CD14-positive monocyte (primary cell): ENCODE measurements around the gene HP1BP3. TPM values are rescaled to one million over a fixed set of nuclear protein-coding genes. Genes with fewer than 3 reads are reported as not detected.
"Not testable (repeated sequence)": the region's sequence is repeated elsewhere in the genome, so short reads cannot be mapped to it uniquely, and the experiment has no call there.

ENCODE experiments used
- DNase-seq, 3 donors: peaks; one replicate each; pipeline ENCODE4 v3.0.0-alpha.2; 2011 to 2022
- H2AFZ ChIP-seq: 2 replicates; pipeline ENCODE4 v1.6.0; 2012; ENCODE audit warnings: mild to moderate bottlenecking, low read depth, low read length, inconsistent platforms; ENCODE audit not compliant: insufficient read depth, poor library complexity, severe bottlenecking
- H3K27ac ChIP-seq, 2 donors: 1 replicate in 1 of 2; 2 replicates in 1 of 2; pipeline ENCODE4 v1.5.1; 2012 to 2013; ENCODE audit warnings: low read length in 2 of 2, control low read depth in 1 of 2, inconsistent platforms in 1 of 2, low read depth in 1 of 2, mild to moderate bottlenecking in 1 of 2
- H3K27me3 ChIP-seq, 2 donors: one replicate each; pipeline versions ENCODE4 v1.6.0 to v1.6.1; 2011 to 2013; ENCODE audit warnings: low read length in 2 of 2; ENCODE audit not compliant: control insufficient read depth in 2 of 2, insufficient read depth in 2 of 2
- H3K36me3 ChIP-seq, 2 donors: replicated peaks in 1 of 2; 1 replicate in 1 of 2; 2 replicates in 1 of 2; pipeline versions ENCODE4 v1.5.1 to v1.6.1; 2012 to 2013; ENCODE audit warnings: low read length in 2 of 2, control low read depth in 1 of 2, inconsistent platforms in 1 of 2, mild to moderate bottlenecking in 1 of 2; ENCODE audit not compliant: insufficient read depth in 2 of 2, control insufficient read depth in 1 of 2
- H3K4me1 ChIP-seq, 2 donors: 1 replicate in 1 of 2; 2 replicates in 1 of 2; pipeline versions ENCODE4 v1.5.1 to v1.6.1; 2012 to 2013; ENCODE audit warnings: low read length in 2 of 2, control low read depth in 1 of 2, inconsistent platforms in 1 of 2, mild to moderate bottlenecking in 1 of 2, moderate library complexity in 1 of 2; ENCODE audit not compliant: insufficient read depth in 2 of 2, control insufficient read depth in 1 of 2
- H3K4me2 ChIP-seq: replicated peaks from 2 replicates; pipeline ENCODE3; 2012; ENCODE audit warnings: low read length, moderate library complexity, mild to moderate bottlenecking; ENCODE audit not compliant: poor library complexity, severe bottlenecking; ENCODE audit errors: extremely low read depth
- H3K4me3 ChIP-seq, 3 experiments: fragments of 200-600 bp in 1 of 3; sonication (generic) in 1 of 3; replicated peaks in 1 of 3; 1 replicate in 2 of 3; 2 replicates in 1 of 3; pipeline ENCODE4 v1.5.1; 2011 to 2013; ENCODE audit warnings: low read length in 3 of 3, mild to moderate bottlenecking in 3 of 3, control low read depth in 2 of 3, low read depth in 2 of 3, inconsistent platforms in 1 of 3, moderate library complexity in 1 of 3
- H3K79me2 ChIP-seq: 2 replicates; pipeline ENCODE4 v1.6.0; 2012; ENCODE audit warnings: mild to moderate bottlenecking, control low read depth, inconsistent platforms, low read length, moderate library complexity; ENCODE audit not compliant: insufficient read depth
- H3K9ac ChIP-seq: 2 replicates; pipeline ENCODE4 v1.6.0; 2017; ENCODE audit warnings: low read length, mild to moderate bottlenecking; ENCODE audit not compliant: insufficient read depth, poor library complexity, severe bottlenecking
- H3K9me3 ChIP-seq, 2 donors: replicated peaks in 1 of 2; 1 replicate in 1 of 2; 2 replicates in 1 of 2; pipeline versions ENCODE4 v1.5.1 to v1.6.1; 2012 to 2013; ENCODE audit warnings: low read length in 2 of 2, control low read depth in 1 of 2; ENCODE audit not compliant: control insufficient read depth in 1 of 2, insufficient read depth in 1 of 2
- H4K20me1 ChIP-seq: 2 replicates; pipeline ENCODE4 v1.6.0; 2012; ENCODE audit warnings: mild to moderate bottlenecking, low read length, control low read depth, moderate library complexity; ENCODE audit not compliant: insufficient read depth
- H3K27ac Mint-ChIP-seq, 7 donors: one replicate each; pipeline ENCODE4 v1.8.0; 2020; ENCODE audit warnings: mild to moderate bottlenecking in 7 of 7, mixed read lengths in 7 of 7, moderate library complexity in 6 of 7, inconsistent platforms in 2 of 7
- H3K27me3 Mint-ChIP-seq, 3 donors: one replicate each; pipeline ENCODE4 v1.8.0; 2021 to 2022; ENCODE audit warnings: low read depth in 3 of 3, mild to moderate bottlenecking in 3 of 3, mixed read lengths in 3 of 3, moderate library complexity in 3 of 3, inconsistent platforms in 1 of 3
- H3K36me3 Mint-ChIP-seq, 2 donors: one replicate each; pipeline ENCODE4 v1.8.0; 2020; ENCODE audit warnings: mixed read lengths in 2 of 2, inconsistent platforms in 1 of 2, mild to moderate bottlenecking in 1 of 2
- H3K4me1 Mint-ChIP-seq: one replicate; pipeline ENCODE4 v1.8.0; 2020; ENCODE audit warnings: mild to moderate bottlenecking, mixed read lengths
- H3K4me3 Mint-ChIP-seq, 2 donors: one replicate each; pipeline ENCODE4 v1.8.0; 2020; ENCODE audit warnings: mild to moderate bottlenecking in 2 of 2, mixed read lengths in 2 of 2, moderate library complexity in 1 of 2
- H3K9me3 Mint-ChIP-seq, 7 donors: one replicate each; pipeline ENCODE4 v1.8.0; 2020 to 2022; ENCODE audit warnings: mixed read lengths in 7 of 7, mild to moderate bottlenecking in 6 of 7, moderate library complexity in 6 of 7, inconsistent platforms in 2 of 7
- WGBS: methylation state at CpG from one replicate; pipeline ENCODE4 v1.1.5; 2013; ENCODE audit warnings: missing lambda C conversion rate; ENCODE audit not compliant: insufficient coverage; 5-methylcytosine and 5-hydroxymethylcytosine counted together
- intact Hi-C, 2 donors: fragments of 100-400 bp; cut with micrococcal nuclease; formaldehyde crosslinking; loops; one replicate each; pipeline versions ENCODE4 v1.15.0 to v1.15.1; 2023
- polyA plus RNA-seq, 3 donors: library from polyadenylated mRNA; depleted of rRNA in 1 of 3; unstranded in 2 of 3; stranded (reverse) in 1 of 3; fragments of 300-500 nt in 2 of 3; fragments of >200 nt in 1 of 3; fragmentation: Illumina TruSeq in 2 of 3; gene quantifications; 1 replicate in 2 of 3; 2 replicates in 1 of 3; pipeline ENCODE4 v1.2.3, GENCODE V29; 2012 to 2021
- TF ChIP-seq, protein P1 (sequence below): fragments of 200-600 bp; IDR thresholded peaks from one replicate; pipeline ENCODE4 v1.8.0; 2022; ENCODE audit warnings: antibody characterized with exemption, mild to moderate bottlenecking

The HP1BP3 gene
- polyA plus RNA-seq, 3 donors, result 121 to 137 (median 135) TPM

GRCh38 chr1:20790785-20791184 lies 3.7 kb upstream of the HP1BP3 start:
- H3K9me3 Mint-ChIP-seq, result no peaks in the 10 kb centered on the region
- Histone ChIP-seq H3K36me3 (no peaks in the 10 kb centered on the region), H3K9ac (no peak overlapping the region), H4K20me1 (peaks cover 5% of the 10 kb centered on the region), H3K79me2 (peaks cover 9% of the 10 kb centered on the region), H3K4me2 (no peak overlapping the region), H3K27ac (no peak overlapping the region), H3K9me3 (no peaks in the 10 kb centered on the region), H2AFZ (no peak overlapping the region), H3K4me3 (no peak overlapping the region), H3K27me3 (no peaks in the 10 kb centered on the region), H3K4me1 (peaks cover 12 to 13% of the 10 kb centered on the region in 2 donors)
- H3K36me3 Mint-ChIP-seq, result no peaks in the 10 kb centered on the region
- H3K4me3 Mint-ChIP-seq, result no peak overlapping the region
- peaks cover 0 to 3% (median 0%) of the 10 kb centered on the region in 3 donors for H3K27me3 Mint-ChIP-seq
- no peak overlapping the region for H3K27ac Mint-ChIP-seq
- no peak for DNase-seq
- intact Hi-C loops, result no loop called here
- WGBS, result 90% methylated on average over 3 of the region's 3 CpGs
- TF ChIP-seq, protein P1, sequence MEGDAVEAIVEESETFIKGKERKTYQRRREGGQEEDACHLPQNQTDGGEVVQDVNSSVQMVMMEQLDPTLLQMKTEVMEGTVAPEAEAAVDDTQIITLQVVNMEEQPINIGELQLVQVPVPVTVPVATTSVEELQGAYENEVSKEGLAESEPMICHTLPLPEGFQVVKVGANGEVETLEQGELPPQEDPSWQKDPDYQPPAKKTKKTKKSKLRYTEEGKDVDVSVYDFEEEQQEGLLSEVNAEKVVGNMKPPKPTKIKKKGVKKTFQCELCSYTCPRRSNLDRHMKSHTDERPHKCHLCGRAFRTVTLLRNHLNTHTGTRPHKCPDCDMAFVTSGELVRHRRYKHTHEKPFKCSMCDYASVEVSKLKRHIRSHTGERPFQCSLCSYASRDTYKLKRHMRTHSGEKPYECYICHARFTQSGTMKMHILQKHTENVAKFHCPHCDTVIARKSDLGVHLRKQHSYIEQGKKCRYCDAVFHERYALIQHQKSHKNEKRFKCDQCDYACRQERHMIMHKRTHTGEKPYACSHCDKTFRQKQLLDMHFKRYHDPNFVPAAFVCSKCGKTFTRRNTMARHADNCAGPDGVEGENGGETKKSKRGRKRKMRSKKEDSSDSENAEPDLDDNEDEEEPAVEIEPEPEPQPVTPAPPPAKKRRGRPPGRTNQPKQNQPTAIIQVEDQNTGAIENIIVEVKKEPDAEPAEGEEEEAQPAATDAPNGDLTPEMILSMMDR, result no peak
- H3K4me1 Mint-ChIP-seq, result peaks cover 12% of the 10 kb centered on the region

GRCh38 chr1:20789598-20789997 lies 2.5 kb upstream of the HP1BP3 start:
- not testable (repeated sequence) for H3K4me3 Mint-ChIP-seq

More at GRCh38 chr1:20789598-20789997, 2.5 kb upstream of the HP1BP3 start:
- H3K4me2 ChIP-seq, H2AFZ ChIP-seq, H3K9ac ChIP-seq, H3K9me3 Mint-ChIP-seq, H3K27ac ChIP-seq, H3K27ac Mint-ChIP-seq, H3K9me3 ChIP-seq, H3K27me3 Mint-ChIP-seq, H3K36me3 Mint-ChIP-seq, H3K27me3 ChIP-seq, H3K4me3 ChIP-seq, H3K36me3 ChIP-seq, DNase-seq: not testable (repeated sequence)
- peaks cover 21% of the 10 kb centered on the region for H3K79me2 ChIP-seq
- intact Hi-C loops, result loop anchor here in 1 of 2 donors (5.0 kb wide), 1 partner anchor 57 kb away; the partner anchor contains the start of gene SH2D5
- H3K4me1 Mint-ChIP-seq, result peaks cover 24% of the 10 kb centered on the region
- H4K20me1 ChIP-seq, result peaks cover 17% of the 10 kb centered on the region
- peaks cover 23 to 25% of the 10 kb centered on the region in 2 donors for H3K4me1 ChIP-seq
- WGBS, result 90% methylated on average over 5 of the region's 9 CpGs
